ENCODE measurements around the gene LRP1.

The LRP1 gene

GRCh38 chr12:57240066-57240921, 112.0 kb downstream of the LRP1 start:
- DNase-seq = peak; percentile 70

GRCh38 chr12:57240926-57241401, 112.7 kb downstream of the LRP1 start:
- DNase-seq = no peak

GRCh38 chr12:57241402-57242310, 113.4 kb downstream of the LRP1 start:
- DNase-seq = no peak

GRCh38 chr12:57242329-57242690, 114.0 kb downstream of the LRP1 start:
- no peak for DNase-seq

GRCh38 chr12:57242691-57243454, 114.6 kb downstream of the LRP1 start:
- peak; percentile 43 for DNase-seq

- peak; percentile 71 for DNase-seq
Measured at GRCh38 chr12:57243521-57244311, 115.4 kb downstream of the LRP1 start.

- no peak for DNase-seq
Measured at GRCh38 chr12:57244312-57244696, 116.0 kb downstream of the LRP1 start.

- DNase-seq = no peak
Measured at GRCh38 chr12:57247041-57247440, 118.8 kb downstream of the LRP1 start.

GRCh38 chr12:57248934-57249742, 120.9 kb downstream of the LRP1 start:
- no peak for DNase-seq

- no peak for DNase-seq
Measured at GRCh38 chr12:57250541-57250940, 122.3 kb downstream of the LRP1 start.

GRCh38 chr12:57250956-57251355, 122.7 kb downstream of the LRP1 start, which contains the start of gene STAC3:
STAC3 (minus strand) TSS chr12:57251187; CDS start chr12:57249636, 1,551 bp downstream.
- no peak for DNase-seq

GRCh38 chr12:57254506-57255280, 126.4 kb downstream of the LRP1 start:
- DNase-seq = no peak

GRCh38 chr12:57255916-57256315, 127.6 kb downstream of the LRP1 start:
- no peak for DNase-seq

- no peak for DNase-seq
Measured at GRCh38 chr12:57258977-57259970, 131.0 kb downstream of the LRP1 start.

- DNase-seq = no peak
Measured at GRCh38 chr12:57260366-57260765, 132.1 kb downstream of the LRP1 start.

- no peak for DNase-seq
Measured at GRCh38 chr12:57261428-57261865, 133.2 kb downstream of the LRP1 start.

GRCh38 chr12:57262126-57262822, 134.0 kb downstream of the LRP1 start:
- no peak for DNase-seq
